ENCODE measurements around the gene GLIPR1.
"Not testable (repeated sequence)": the region's sequence is repeated elsewhere in the genome, so short reads cannot be mapped to it uniquely, and the experiment has no call there.

GLIPR1 gene

GRCh38 chr12:75471902-75472890 is 8.4 kb upstream of the GLIPR1 start:
- no peak overlapping the region for H3K4me3 ChIP-seq (ENCODE audit: low read depth, low read length)

GRCh38 chr12:75474116-75474515 is 6.4 kb upstream of the GLIPR1 start:
- H3K4me3 ChIP-seq (ENCODE audit: low read depth, low read length) = no peak overlapping the region

- no peak overlapping the region for H3K4me3 ChIP-seq (ENCODE audit: low read depth, low read length)
Observed at GRCh38 chr12:75476071-75476470, 4.5 kb upstream of the GLIPR1 start.

GRCh38 chr12:75477137-75477536 is 3.4 kb upstream of the GLIPR1 start:
- no peak overlapping the region for H3K4me3 ChIP-seq (ENCODE audit: low read depth, low read length)

GRCh38 chr12:75478116-75478794 is 2.3 kb upstream of the GLIPR1 start:
- H3K4me3 ChIP-seq (ENCODE audit: low read depth, low read length) = no peak overlapping the region

- no peak overlapping the region for H3K4me3 ChIP-seq (ENCODE audit: low read depth, low read length)
Observed at GRCh38 chr12:75479963-75480461, 543 bp upstream of the GLIPR1 start.

- H3K4me3 ChIP-seq (ENCODE audit: low read depth, low read length) = no peak overlapping the region
Observed at GRCh38 chr12:75481013-75481705, 604 bp downstream of the GLIPR1 start.

- H3K4me3 ChIP-seq (ENCODE audit: low read depth, low read length) = no peak overlapping the region
Observed at GRCh38 chr12:75481774-75482173, 1.2 kb downstream of the GLIPR1 start.

GRCh38 chr12:75482646-75483045 is 2.1 kb downstream of the GLIPR1 start:
- H3K4me3 ChIP-seq (ENCODE audit: low read depth, low read length) = no peak overlapping the region

GRCh38 chr12:75483431-75483830 is 2.9 kb downstream of the GLIPR1 start:
- no peak overlapping the region for H3K4me3 ChIP-seq (ENCODE audit: low read depth, low read length)

- not testable (repeated sequence) for H3K4me3 ChIP-seq (ENCODE audit: low read depth, low read length)
Observed at GRCh38 chr12:75484450-75484849, 3.9 kb downstream of the GLIPR1 start.

- H3K4me3 ChIP-seq (ENCODE audit: low read depth, low read length) = no peak overlapping the region
Observed at GRCh38 chr12:75487308-75487707, 6.8 kb downstream of the GLIPR1 start.

GRCh38 chr12:75488553-75488952 is 8.0 kb downstream of the GLIPR1 start:
- H3K4me3 ChIP-seq (ENCODE audit: low read depth, low read length) = no peak overlapping the region

- no peak overlapping the region for H3K4me3 ChIP-seq (ENCODE audit: low read depth, low read length)
Observed at GRCh38 chr12:75489187-75489586, 8.6 kb downstream of the GLIPR1 start.

- no peak overlapping the region for H3K4me3 ChIP-seq (ENCODE audit: low read depth, low read length)
Observed at GRCh38 chr12:75489613-75490210, 9.2 kb downstream of the GLIPR1 start.

GRCh38 chr12:75491169-75491568 is 10.6 kb downstream of the GLIPR1 start:
- no peak overlapping the region for H3K4me3 ChIP-seq (ENCODE audit: low read depth, low read length)

- H3K4me3 ChIP-seq (ENCODE audit: low read depth, low read length) = no peak overlapping the region
Observed at GRCh38 chr12:75503459-75503858, 22.9 kb downstream of the GLIPR1 start.

- no peak overlapping the region for H3K4me3 ChIP-seq (ENCODE audit: low read depth, low read length)
Observed at GRCh38 chr12:75503866-75504265, 23.3 kb downstream of the GLIPR1 start.

GRCh38 chr12:75505706-75506312 is 25.3 kb downstream of the GLIPR1 start:
- no peak overlapping the region for H3K4me3 ChIP-seq (ENCODE audit: low read depth, low read length)

GRCh38 chr12:75507086-75507485 is 26.5 kb downstream of the GLIPR1 start:
- no peak overlapping the region for H3K4me3 ChIP-seq (ENCODE audit: low read depth, low read length)
